Measurements from ENCODE around the gene PRKRIP1.

Gene PRKRIP1

GRCh38 chr7:102410123-102410522, 14.0 kb downstream of the PRKRIP1 start:
- Mint-ChIP-seq H3K4me3 (no peak overlapping the region), H3K27ac (peak overlapping the region; percentile 55 to 56), H3K9me3 (no peaks in the 10 kb centered on the region), H3K36me3 (ENCODE audit: insufficient read depth) (peaks cover 61% of the 10 kb centered on the region), H3K4me1 (ENCODE audit: low read depth in 2 of 2) (peaks cover 2 to 3% of the 10 kb centered on the region in 2 donors), H3K27me3 (no peaks in the 10 kb centered on the region)
- no peak for DNase-seq
- ATAC-seq (replicated peaks) = no peak

DNA sequence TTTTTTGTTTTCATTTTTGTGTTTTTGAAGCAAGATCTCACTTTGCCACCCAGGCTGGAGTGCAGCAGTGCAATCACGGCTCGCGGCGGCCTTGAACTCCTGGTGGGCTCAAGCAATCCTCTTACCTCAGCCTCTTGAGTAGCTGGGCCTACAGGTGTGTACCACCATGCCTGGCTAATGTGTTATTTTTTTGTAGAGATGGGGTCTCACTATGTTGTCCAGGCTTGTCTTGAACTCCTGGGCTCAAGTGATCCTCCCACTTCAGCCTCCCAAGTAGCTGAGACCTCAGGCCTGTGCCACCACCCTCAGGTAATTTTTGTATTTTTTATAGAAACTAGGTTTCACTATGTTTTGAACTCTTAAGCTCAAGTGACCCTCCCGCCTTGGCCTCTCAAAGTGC, 14.8 kb downstream of the PRKRIP1 start:
- H3K4me1 Mint-ChIP-seq (ENCODE audit: low read depth in 2 of 2) = peaks cover 10 to 11% of the 10 kb centered on the region in 2 donors
- H3K27ac Mint-ChIP-seq = peak overlapping the region in 1 of 2 donors; percentile 49
- H3K27me3 Mint-ChIP-seq = no peaks in the 10 kb centered on the region
- DNase-seq (no peak), ATAC-seq (replicated peaks) (no peak)
- H3K4me3 Mint-ChIP-seq = no peak overlapping the region
- no peaks in the 10 kb centered on the region for H3K9me3 Mint-ChIP-seq
- H3K36me3 Mint-ChIP-seq (ENCODE audit: insufficient read depth) = peaks cover 59% of the 10 kb centered on the region

DNA sequence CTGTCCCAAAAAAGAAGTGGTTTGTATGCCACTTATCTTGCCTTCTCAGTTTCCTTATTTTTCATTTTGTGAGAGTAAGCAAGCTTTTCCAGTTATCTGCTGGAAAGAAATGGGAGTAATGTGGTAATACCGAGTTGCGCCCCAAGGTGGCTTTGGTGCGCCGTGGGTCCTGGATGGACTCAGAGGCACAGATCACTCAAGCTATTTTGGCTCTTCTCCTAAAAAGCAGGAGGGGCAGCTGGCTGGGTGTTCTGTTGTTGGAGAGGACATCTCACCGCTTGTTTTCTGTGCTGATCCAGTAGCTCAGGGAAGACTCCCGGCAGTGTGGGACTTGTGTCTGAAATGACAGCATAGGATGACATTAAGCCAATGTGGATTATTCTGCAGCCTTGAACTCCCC, 16.4 kb downstream of the PRKRIP1 start:
- no peak overlapping the region for H3K4me3 Mint-ChIP-seq
- peak in 1 of 3 experiments; percentile 37 for DNase-seq
- peaks cover 50% of the 10 kb centered on the region for H3K36me3 Mint-ChIP-seq (ENCODE audit: insufficient read depth)
- H3K27ac Mint-ChIP-seq = no peak overlapping the region
- H3K27me3 Mint-ChIP-seq = no peaks in the 10 kb centered on the region
- no peaks in the 10 kb centered on the region for H3K9me3 Mint-ChIP-seq
- no peak for ATAC-seq (replicated peaks)
- H3K4me1 Mint-ChIP-seq (ENCODE audit: low read depth in 2 of 2) = peaks cover 24 to 28% of the 10 kb centered on the region in 2 donors

DNA sequence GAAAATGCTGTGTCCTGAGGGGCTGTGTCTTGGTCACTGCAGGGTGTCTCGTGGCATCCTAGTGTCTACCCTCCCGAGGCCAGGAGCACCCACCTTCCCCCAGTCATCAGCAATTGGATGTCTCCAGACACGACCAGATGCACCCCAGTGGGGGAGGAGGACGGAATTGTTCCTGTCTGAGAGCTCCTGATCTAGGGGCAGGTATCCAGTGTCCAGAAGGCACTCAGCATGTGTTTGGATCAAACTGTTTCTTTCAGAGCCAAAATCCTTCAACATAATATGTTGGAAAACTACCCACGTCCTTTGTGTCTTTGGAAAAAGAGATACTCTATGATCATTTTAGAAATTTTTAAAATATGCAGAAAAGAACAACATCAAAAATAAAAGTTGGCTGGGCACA, 16.9 kb downstream of the PRKRIP1 start:
- H3K4me1 Mint-ChIP-seq (ENCODE audit: low read depth in 2 of 2) = peaks cover 29 to 32% of the 10 kb centered on the region in 2 donors

GRCh38 chr7:102413611-102414010, 17.4 kb downstream of the PRKRIP1 start:
- H3K27ac Mint-ChIP-seq = peak overlapping the region in 1 of 2 donors; percentile 44
- H3K36me3 Mint-ChIP-seq (ENCODE audit: insufficient read depth) = peaks cover 39% of the 10 kb centered on the region
- ATAC-seq (replicated peaks) (no peak), DNase-seq (no peak)
- no peak overlapping the region for H3K4me3 Mint-ChIP-seq
- no peaks in the 10 kb centered on the region for H3K9me3 Mint-ChIP-seq
- H3K27me3 Mint-ChIP-seq = no peaks in the 10 kb centered on the region
- H3K4me1 Mint-ChIP-seq (ENCODE audit: low read depth in 2 of 2) = peaks cover 34 to 35% of the 10 kb centered on the region in 2 donors

More for the DNA sequence above, 16.9 kb downstream of the PRKRIP1 start:
- Mint-ChIP-seq H3K36me3 (ENCODE audit: insufficient read depth) (peaks cover 44% of the 10 kb centered on the region), H3K27ac (peak overlapping the region in 1 of 2 donors; percentile 44), H3K4me3 (no peak overlapping the region), H3K27me3 (no peaks in the 10 kb centered on the region), H3K9me3 (no peaks in the 10 kb centered on the region)
- DNase-seq (no peak), ATAC-seq (replicated peaks) (no peak)

- Mint-ChIP-seq H3K9me3 (no peaks in the 10 kb centered on the region), H3K4me3 (peak overlapping the region; percentile 78 to 89), H3K36me3 (ENCODE audit: insufficient read depth) (peaks cover 32% of the 10 kb centered on the region), H3K27me3 (no peaks in the 10 kb centered on the region), H3K27ac (peak overlapping the region; percentile 83 to 98), H3K4me1 (ENCODE audit: low read depth in 2 of 2) (peaks cover 39 to 49% of the 10 kb centered on the region in 2 donors)
- peak; percentile 82 for ATAC-seq (replicated peaks)
- peak; percentile 59 to 68 (median 65) for DNase-seq
Measured at GRCh38 chr7:102415685-102416225, 19.6 kb downstream of the PRKRIP1 start.

- ATAC-seq (replicated peaks) (peak; percentile 17), DNase-seq (no peak)
- H3K36me3 Mint-ChIP-seq (ENCODE audit: insufficient read depth) = peaks cover 28% of the 10 kb centered on the region
- peak overlapping the region; percentile 83 to 98 for H3K27ac Mint-ChIP-seq
- peak overlapping the region; percentile 78 to 89 for H3K4me3 Mint-ChIP-seq
- no peaks in the 10 kb centered on the region for H3K9me3 Mint-ChIP-seq
- peaks cover 41 to 53% of the 10 kb centered on the region in 2 donors for H3K4me1 Mint-ChIP-seq (ENCODE audit: low read depth in 2 of 2)
- no peaks in the 10 kb centered on the region for H3K27me3 Mint-ChIP-seq
Measured at GRCh38 chr7:102416406-102416805, 20.2 kb downstream of the PRKRIP1 start.

DNA sequence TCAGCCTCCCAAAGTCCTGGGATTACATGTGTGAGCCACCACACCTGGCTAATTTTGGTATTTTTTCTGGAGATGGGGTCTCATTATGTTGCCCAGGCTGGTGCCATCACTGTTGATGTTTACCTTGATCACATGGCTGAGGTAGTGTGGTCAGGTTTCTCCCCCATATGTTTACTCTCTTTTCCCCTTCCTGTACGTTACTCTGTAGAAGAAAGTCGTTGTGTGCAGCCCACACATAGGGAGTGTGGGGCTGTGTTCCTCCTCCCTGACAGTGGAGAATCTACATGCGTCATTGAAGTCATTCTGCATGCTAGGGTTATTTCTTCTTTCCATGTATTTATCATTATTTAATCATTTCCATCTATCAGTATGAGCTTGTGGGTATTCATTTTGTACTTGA, 20.9 kb downstream of the PRKRIP1 start:
- peaks cover 41 to 53% of the 10 kb centered on the region in 2 donors for H3K4me1 Mint-ChIP-seq (ENCODE audit: low read depth in 2 of 2)

DNA sequence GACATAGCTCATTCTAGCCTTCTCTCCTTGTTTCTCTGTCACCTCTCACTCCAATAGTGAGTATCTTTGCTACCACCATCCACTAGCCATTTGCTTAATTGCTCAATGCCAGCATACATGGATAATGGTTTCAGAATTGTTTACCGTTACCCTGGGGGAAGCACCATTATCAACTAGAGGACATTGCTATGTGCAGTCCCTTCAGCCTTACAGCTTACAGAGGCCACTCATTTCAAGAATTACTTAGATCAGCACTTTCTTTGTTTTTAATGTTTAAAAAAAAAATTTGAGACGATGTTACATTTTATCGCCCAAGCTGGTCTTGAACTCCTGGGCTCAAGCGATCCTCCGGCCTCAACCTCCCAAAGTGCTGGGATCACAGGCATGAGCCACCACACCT, 22.4 kb downstream of the PRKRIP1 start:
- H3K4me3 Mint-ChIP-seq = peak overlapping the region; percentile 42 to 89
- H3K9me3 Mint-ChIP-seq = no peaks in the 10 kb centered on the region
- ATAC-seq (replicated peaks) = no peak
- peak overlapping the region; percentile 83 to 98 for H3K27ac Mint-ChIP-seq
- no peak for DNase-seq
- H3K4me1 Mint-ChIP-seq (ENCODE audit: low read depth in 2 of 2) = peaks cover 41 to 53% of the 10 kb centered on the region in 2 donors
- H3K27me3 Mint-ChIP-seq = no peaks in the 10 kb centered on the region
- peaks cover 26% of the 10 kb centered on the region for H3K36me3 Mint-ChIP-seq (ENCODE audit: insufficient read depth)

More for the DNA sequence above, 20.9 kb downstream of the PRKRIP1 start:
- Mint-ChIP-seq H3K27me3 (no peaks in the 10 kb centered on the region), H3K36me3 (ENCODE audit: insufficient read depth) (peaks cover 26% of the 10 kb centered on the region), H3K4me3 (peak overlapping the region; percentile 78 to 89), H3K9me3 (no peaks in the 10 kb centered on the region), H3K27ac (peak overlapping the region; percentile 83 to 98)
- peak; percentile 62 for ATAC-seq (replicated peaks)
- DNase-seq = peak in 1 of 3 experiments; percentile 12

DNA sequence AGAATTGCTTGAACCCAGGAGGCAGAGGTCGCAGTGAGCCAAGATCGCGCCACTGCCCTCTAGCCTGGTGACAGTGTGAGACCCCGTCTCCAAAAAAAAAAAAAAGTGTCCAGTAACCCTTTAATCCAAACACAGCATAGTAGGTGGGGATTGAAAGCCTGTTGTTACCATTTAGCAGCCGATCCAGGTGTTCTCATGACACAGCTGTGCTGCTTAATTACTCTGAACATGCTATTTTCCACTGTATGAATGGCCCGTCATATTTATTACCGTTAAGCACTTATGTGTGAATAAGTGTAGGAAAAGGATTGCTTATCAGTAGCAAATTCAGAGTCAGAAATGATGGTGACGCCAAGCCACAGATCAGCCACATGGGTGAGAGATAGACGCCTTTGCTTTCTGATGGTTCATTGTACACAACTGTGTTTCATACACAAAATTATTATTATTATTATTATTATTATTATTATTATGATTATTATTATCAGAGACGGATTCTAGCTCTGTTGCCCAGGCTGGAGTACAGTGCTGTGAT, 25.6 kb downstream of the PRKRIP1 start:
- no peaks in the 10 kb centered on the region for H3K27me3 Mint-ChIP-seq
- peaks cover 46% of the 10 kb centered on the region for H3K36me3 Mint-ChIP-seq (ENCODE audit: insufficient read depth)
- peaks cover 48 to 67% of the 10 kb centered on the region in 2 donors for H3K4me1 Mint-ChIP-seq (ENCODE audit: low read depth in 2 of 2)
- DNase-seq = no peak
- H3K9me3 Mint-ChIP-seq = no peaks in the 10 kb centered on the region
- ATAC-seq (replicated peaks) = no peak
- no peak overlapping the region for H3K4me3 Mint-ChIP-seq
- no peak overlapping the region for H3K27ac Mint-ChIP-seq

DNA sequence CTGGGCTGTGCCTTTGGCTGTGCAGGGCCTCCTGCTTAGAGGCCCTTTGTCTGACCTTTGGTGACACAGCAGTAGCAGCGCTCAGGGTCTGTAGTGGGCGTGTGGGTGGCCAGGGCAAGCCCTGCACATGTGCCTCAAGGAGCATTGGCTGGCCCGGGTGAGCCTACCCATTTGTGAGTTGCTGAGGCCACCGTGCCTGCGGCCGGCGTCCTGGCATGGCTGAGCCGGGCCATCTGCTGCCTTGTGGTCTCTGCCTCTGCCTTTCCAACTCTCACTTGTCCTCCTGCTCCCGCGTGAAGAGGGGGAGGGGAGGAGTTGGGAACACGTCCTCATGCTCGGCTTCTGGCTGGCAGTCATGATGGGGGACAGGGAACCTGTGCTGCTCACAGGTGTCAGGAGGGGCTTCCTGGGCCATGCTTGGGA, 28.0 kb downstream of the PRKRIP1 start:
- Mint-ChIP-seq H3K27me3 (no peaks in the 10 kb centered on the region), H3K9me3 (no peaks in the 10 kb centered on the region), H3K4me1 (ENCODE audit: low read depth in 2 of 2) (peaks cover 40 to 55% of the 10 kb centered on the region in 2 donors), H3K4me3 (peak overlapping the region; percentile 28 to 92), H3K36me3 (ENCODE audit: insufficient read depth) (peaks cover 51% of the 10 kb centered on the region), H3K27ac (peak overlapping the region; percentile 100)
- DNase-seq = no peak
- ATAC-seq (replicated peaks) = no peak

- peaks cover 46 to 57% of the 10 kb centered on the region in 2 donors for H3K4me1 Mint-ChIP-seq (ENCODE audit: low read depth in 2 of 2)
- H3K36me3 Mint-ChIP-seq (ENCODE audit: insufficient read depth) = peaks cover 48% of the 10 kb centered on the region
- H3K9me3 Mint-ChIP-seq = no peaks in the 10 kb centered on the region
- H3K4me3 Mint-ChIP-seq = peak overlapping the region; percentile 85 to 92
- ATAC-seq (replicated peaks) (no peak), DNase-seq (no peak)
- peak overlapping the region; percentile 100 for H3K27ac Mint-ChIP-seq
- no peaks in the 10 kb centered on the region for H3K27me3 Mint-ChIP-seq
Measured at GRCh38 chr7:102424787-102425218, 28.6 kb downstream of the PRKRIP1 start.

- Mint-ChIP-seq H3K27ac (peak overlapping the region; percentile 100), H3K4me3 (peak overlapping the region; percentile 85 to 92), H3K9me3 (no peaks in the 10 kb centered on the region), H3K36me3 (ENCODE audit: insufficient read depth) (peaks cover 45% of the 10 kb centered on the region), H3K4me1 (ENCODE audit: low read depth in 2 of 2) (peaks cover 47 to 54% of the 10 kb centered on the region in 2 donors), H3K27me3 (no peaks in the 10 kb centered on the region)
- peak; percentile 87 for ATAC-seq (replicated peaks)
- DNase-seq = peak; percentile 81 to 86 (median 82)
Measured at GRCh38 chr7:102425639-102426267, 29.6 kb downstream of the PRKRIP1 start.

Data from effector memory CD8-positive, alpha-beta T cell (primary cell).